ENCODE measurements around the gene PAX7.
A peak's percentile ranks its signal among the peaks of the same experiment; 100 is the strongest.

Gene PAX7

DNA sequence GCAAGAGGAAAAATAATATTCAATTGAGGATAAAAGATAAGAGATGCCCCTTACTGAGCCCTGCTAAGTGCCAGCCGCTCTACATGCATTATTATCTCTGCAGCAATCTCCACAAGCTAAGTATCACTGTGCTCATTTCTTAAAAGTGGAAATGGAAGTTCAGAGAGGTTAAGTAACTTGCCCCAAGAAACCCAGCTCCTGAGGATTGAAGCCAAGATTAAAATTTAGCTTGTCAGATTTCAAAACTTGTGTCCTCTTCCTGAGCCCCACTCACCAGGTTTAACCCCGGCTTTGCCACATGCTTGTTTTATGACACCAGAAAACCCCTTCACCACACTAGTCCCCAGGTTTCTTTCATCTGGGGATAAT lies 11.2 kb upstream of the PAX7 start:
- no peak for DNase-seq

DNA sequence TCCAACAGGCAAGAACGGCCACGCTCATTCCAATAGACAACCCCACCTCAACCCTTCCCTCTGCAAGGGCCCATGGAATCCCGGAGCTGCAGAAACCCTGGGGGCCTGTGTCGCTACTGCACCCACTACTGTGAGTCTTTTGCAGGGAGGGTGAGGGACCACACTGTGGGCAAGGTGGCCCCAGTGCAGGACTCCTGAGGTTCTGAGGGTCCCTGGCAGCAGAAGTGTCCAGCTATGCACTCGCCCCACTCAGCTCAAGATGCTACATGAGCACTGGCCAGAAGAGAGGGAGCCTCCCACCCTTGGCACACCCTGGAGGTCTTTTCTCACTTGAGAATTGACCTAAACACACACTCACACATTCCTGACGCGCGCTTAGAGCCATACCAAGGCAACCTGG lies 2.1 kb upstream of the PAX7 start:
- no peak for DNase-seq

GRCh38 chr1:18629659-18630510 lies 761 bp upstream of the PAX7 start:
- no peak for DNase-seq

DNA sequence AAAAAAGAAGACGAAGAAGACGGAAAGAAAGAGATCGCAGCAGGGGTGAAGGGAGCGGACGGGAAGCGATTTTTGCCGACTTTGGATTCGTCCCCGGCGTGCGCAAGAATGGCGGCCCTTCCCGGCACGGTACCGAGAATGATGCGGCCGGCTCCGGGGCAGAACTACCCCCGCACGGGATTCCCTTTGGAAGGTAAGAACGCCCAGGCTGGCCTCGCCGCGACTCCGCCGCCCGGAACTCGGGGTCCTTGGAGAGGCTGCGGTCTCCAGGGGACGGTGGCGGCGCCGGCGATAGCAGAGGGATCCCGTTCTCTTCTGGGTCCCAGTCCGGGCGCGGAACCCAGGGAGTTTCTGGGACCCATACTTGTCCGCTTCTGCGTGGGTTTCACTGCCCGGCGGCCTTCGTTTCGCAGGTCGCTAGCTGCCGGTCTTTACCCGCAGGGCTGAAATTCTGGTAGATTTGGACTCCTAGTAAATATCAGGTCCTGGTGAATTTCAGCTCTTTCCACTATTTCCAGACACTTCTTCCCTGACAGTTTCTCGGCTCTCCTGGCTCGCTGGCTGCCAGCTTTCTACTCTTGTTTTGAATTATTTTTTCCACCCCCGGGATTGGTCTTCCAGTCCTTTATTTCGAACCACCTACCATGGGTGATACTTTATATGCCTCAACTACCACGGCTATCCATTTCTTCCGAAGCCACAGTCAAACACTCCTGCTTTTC lies 1.0 kb downstream of the PAX7 start:
- no peak for DNase-seq

DNA sequence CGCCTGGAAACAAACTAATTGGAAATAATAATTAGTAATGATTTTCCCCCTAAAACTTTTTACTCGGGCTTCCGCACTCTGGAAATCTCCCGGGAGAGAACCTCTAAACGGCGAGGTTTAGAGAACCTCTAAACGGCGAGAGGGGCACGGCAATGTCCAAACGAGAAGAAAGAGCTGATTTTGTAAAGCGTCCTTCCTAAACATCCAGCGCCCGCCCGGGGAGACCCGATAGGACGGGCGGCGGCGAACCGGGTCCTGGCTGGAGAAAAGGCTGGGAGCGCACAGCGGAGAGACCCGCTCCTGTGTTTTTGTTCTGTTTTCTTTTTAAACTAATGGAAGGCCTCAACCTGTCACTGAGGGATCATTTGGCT lies 1.6 kb downstream of the PAX7 start:
- no peak for DNase-seq

- DNase-seq: peak; percentile 73
Measured at GRCh38 chr1:18632783-18633421, 2.3 kb downstream of the PAX7 start.

DNA sequence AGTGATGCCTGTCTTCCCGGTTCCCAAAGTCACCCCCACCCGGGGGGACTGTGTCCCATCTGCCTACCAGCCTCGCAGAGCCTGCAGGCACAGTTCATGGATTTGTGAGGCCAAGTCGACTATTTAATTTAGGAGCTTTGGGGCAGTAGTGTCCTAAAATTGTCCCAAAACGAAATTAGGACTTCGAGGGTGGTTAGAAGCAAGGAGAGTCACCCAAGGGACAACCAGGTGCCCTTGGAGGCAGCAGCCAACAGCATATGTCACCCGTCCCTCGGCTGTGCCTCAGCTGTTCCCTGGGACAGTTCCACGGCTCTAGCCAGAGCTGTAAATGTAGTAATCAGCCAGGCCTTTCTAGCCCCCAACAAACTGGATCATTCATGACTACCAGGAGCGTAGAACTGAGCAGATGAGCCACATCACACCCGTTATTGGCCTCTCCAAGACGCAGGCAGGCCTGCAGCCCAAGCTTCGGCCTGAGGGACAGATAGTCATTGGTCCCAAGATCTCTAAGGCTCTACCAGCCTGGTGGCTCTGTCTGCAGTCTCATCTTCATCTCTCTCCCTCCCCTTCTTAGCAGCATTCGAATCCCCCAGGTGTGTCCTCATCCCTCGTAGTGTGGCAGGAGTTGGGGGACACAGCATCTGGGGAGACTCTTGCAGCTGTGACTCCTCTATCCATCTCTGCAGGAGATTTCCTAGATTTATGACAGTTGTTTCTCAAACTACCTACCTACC lies 2.9 kb downstream of the PAX7 start:
- DNase-seq: no peak

GRCh38 chr1:18634276-18634675 lies 3.6 kb downstream of the PAX7 start:
- DNase-seq: no peak

DNA sequence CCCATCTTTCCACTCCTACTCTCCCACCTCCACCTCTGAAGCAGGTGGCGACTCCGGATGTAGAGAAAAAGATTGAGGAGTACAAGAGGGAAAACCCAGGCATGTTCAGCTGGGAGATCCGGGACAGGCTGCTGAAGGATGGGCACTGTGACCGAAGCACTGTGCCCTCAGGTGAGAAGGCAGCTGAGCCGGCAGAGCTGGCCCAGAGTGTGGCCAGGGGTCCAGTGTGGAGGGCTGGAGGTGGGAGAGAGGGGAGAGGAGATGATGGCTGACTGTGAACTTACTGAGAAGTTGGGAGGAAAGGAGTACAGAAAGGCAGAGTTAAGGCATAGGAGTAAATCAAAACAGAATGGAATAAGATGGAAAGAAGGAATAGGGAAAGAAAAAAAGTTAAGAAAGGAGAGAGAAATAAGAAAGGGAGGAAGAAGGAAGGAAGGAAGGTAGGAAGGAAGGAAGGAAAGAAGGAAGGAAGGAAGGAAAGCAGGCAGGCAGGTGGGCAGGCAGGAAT lies 4.5 kb downstream of the PAX7 start:
- no peak for DNase-seq

DNA sequence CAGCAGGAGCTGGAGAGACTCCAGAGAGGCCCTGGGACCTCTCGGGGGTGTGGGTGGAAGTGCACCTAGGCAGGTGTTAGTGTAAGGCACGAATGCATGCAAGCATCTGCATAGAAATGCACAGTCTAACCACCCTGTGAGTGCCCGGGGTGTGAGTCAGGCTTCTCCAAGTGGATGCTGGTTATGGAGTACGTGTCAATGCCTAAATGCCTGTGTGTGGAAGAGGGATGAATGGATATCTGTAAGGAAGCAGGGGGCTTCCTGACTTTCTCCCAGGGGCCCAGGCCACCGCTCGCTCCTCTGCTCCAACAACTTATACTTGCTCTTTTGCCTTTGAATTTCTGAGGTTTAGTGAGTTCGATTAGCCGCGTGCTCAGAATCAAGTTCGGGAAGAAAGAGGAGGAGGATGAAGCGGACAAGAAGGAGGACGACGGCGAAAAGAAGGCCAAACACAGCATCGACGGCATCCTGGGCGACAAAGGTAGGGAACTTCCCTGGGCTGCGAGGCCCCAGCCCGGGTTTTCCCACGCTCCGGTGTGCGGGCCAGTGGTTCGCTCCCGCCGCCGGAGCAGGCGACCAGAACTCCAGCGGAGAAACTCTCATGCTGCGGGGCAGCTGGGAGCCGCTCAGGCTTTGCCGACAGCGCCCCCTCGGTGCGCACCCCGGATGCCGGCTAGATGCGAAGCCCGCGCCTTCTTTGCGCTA lies 5.4 kb downstream of the PAX7 start:
- DNase-seq: no peak

- DNase-seq: no peak
Measured at GRCh38 chr1:18636596-18637508, 6.2 kb downstream of the PAX7 start.

- no peak for DNase-seq
Measured at GRCh38 chr1:18637511-18637960, 6.9 kb downstream of the PAX7 start.

DNA sequence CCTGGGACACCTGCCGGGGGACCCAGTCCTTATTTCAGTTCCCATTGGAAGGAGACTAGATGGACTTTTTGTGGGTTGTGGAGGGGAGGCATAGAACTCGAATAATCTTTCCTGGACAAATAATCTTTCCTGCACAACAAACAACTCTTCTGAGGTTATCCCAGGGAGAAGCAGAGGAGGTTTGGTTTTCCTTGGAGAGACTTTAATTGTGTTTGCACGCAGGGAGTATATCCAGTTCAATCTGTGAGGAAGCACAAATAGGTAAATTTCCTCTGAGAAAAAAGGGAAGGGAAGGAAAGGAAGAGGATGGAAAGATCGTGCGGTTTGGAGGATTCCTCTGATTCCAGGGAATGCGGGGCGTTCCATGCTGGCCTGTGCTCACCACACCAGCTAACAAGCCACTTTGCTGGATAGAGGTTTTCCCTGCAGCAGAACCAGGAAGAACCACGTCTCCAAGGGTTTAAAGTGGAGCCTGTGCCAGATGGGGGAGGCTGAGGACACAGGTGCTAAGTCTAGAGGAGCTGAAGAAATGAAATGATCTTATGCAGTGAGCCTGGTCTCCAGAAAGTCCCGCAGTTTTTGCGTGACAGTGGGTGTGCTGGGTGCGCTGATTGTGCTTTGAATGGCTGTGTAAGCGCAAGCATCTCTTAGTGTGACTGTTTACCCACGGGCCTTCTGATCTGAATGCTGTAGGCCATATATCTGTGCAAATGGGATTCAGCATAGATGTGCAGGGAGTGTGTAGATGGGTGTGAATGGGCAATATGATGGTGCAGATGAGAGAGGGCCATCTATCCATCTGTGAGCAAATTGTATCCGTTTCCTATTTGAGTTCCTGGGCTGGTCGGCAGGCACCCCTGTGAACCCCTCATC lies 7.6 kb downstream of the PAX7 start:
- no peak for DNase-seq

DNA sequence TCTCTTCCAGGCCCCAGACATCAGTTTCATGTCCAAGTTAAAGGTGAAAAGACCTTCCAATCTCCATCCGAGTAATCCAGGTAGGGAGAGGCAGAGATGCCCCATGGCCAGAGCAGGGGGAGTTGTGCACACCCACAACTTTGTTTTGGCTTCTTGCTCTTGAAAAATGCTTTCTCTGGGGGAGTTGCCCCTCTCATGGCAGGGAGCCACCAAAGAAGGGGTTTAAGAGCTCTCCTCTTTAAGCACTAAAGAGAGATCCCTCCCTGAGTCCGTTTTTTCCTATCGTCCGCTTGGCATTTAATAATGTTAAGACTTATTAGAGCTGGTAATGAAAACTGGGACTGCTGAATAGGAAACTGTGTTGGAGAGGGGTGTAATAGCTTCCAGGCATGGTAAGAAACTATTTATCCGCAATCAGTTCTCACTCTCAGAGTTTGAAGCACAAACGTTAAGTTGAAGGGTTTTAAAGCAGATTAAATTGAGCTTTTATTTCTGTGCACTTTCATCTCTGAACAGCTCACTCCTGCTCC lies 8.3 kb downstream of the PAX7 start:
- no peak for DNase-seq

- DNase-seq: no peak
Measured at GRCh38 chr1:18639368-18640055, 8.9 kb downstream of the PAX7 start.

DNA sequence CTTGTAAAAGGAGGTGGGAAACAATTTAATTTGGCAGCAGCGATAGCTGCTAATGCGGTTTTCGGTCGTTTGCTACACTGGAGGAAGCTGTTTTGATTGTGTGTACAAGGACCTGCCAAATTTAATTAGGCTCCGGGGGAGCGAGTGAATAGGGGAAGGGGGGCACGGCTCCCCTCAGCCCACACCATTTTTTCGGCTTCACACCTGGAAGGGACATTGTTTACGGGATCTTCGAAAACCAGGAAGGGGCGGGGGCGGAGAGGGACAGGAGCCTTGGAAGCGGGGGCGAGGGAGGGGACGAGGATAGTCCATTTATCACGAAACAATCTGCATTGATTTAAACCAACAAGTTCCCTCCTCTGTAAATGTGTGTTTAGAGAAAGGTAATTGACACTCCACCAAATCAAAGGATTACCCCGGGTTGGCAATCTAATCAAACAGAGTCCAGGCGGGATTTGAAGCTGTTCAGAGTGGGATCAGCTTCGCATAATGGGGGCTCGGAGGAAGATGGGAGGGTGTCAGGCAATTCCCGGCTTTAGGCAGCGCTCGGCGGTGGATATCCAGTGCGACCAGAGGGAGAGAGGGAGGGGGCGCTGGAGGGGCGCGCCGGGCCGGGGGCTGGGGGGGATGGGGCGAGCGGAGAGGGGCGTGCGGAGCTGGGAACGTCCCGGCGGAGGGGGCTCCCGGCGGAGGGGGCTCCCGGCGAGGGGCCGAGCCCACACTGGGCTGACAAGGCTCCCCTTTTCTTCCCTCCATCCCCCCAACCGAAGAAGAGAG lies 9.8 kb downstream of the PAX7 start:
- no peak for DNase-seq

GRCh38 chr1:18641005-18641941 lies 10.6 kb downstream of the PAX7 start:
- DNase-seq: no peak

Measured in NCI-H345 (cell line).